Osteoblast (primary cell): Measurements from ENCODE around the gene SENP6. TPM values are rescaled to one million over a fixed set of nuclear protein-coding genes. Genes with fewer than 3 reads are reported as not detected.
"Not testable (repeated sequence)": the region's sequence is repeated elsewhere in the genome, so short reads cannot be mapped to it uniquely, and the experiment has no call there.

Source experiments
- DNase-seq: peaks from one replicate; pipeline ENCODE4 v3.0.0; 2011; ENCODE audit warnings: low spot score, mixed read lengths; ENCODE audit not compliant: insufficient read length; ENCODE audit errors: missing footprints
- H2AFZ ChIP-seq: 2 replicates; pipeline ENCODE4 v1.6.0; 2011; ENCODE audit warnings: mild to moderate bottlenecking, low read length
- H3K27ac ChIP-seq: 2 replicates; pipeline ENCODE4 v1.5.1; 2011; ENCODE audit warnings: mild to moderate bottlenecking, low read depth, low read length, moderate library complexity
- H3K27me3 ChIP-seq: 2 replicates; pipeline ENCODE4 v1.6.0; 2012; ENCODE audit warnings: mild to moderate bottlenecking, control low read depth, inconsistent platforms, low read length, moderate library complexity; ENCODE audit not compliant: insufficient read depth
- H3K36me3 ChIP-seq: 2 replicates; pipeline ENCODE4 v1.5.1; 2011; ENCODE audit warnings: mild to moderate bottlenecking, low read length, control low read depth, moderate library complexity; ENCODE audit not compliant: insufficient read depth
- H3K4me1 ChIP-seq: 2 replicates; pipeline ENCODE4 v1.5.1; 2011; ENCODE audit warnings: mild to moderate bottlenecking, low read length, control low read depth, moderate library complexity; ENCODE audit not compliant: insufficient read depth
- H3K4me2 ChIP-seq: 2 replicates; pipeline ENCODE4 v1.6.0; 2011; ENCODE audit warnings: mild to moderate bottlenecking, low read length; ENCODE audit not compliant: insufficient read depth
- H3K4me3 ChIP-seq: fragments of 200-600 bp; sonication (generic); 3 replicates; pipeline ENCODE4 v1.5.1; 2012; ENCODE audit warnings: mild to moderate bottlenecking, low read length, inconsistent platforms; ENCODE audit not compliant: insufficient read depth
- H3K79me2 ChIP-seq: 2 replicates; pipeline ENCODE4 v1.6.0; 2012; ENCODE audit warnings: mild to moderate bottlenecking, low read length, control low read depth, inconsistent platforms; ENCODE audit not compliant: insufficient read depth
- H3K9me3 ChIP-seq: 2 replicates; pipeline ENCODE4 v1.5.1; 2011; ENCODE audit warnings: low read depth, low read length, control low read depth
- H4K20me1 ChIP-seq: 2 replicates; pipeline ENCODE4 v1.6.0; 2012; ENCODE audit warnings: mild to moderate bottlenecking, low read length, control low read depth; ENCODE audit not compliant: insufficient read depth
- total RNA-seq: library from RNA; depleted of rRNA; stranded (reverse); fragments of >200 nt; gene quantifications from 2 replicates; pipeline ENCODE4 v1.2.3, GENCODE V29; 2012
- TF ChIP-seq, protein P1 (sequence below): IDR thresholded peaks from 2 replicates; pipeline ENCODE4 v1.5.1; 2011; ENCODE audit warnings: mild to moderate bottlenecking, low read depth, low read length, moderate library complexity; ENCODE audit errors: extremely low read depth

Gene SENP6
- total RNA-seq, 1 donor = 107 TPM

DNA sequence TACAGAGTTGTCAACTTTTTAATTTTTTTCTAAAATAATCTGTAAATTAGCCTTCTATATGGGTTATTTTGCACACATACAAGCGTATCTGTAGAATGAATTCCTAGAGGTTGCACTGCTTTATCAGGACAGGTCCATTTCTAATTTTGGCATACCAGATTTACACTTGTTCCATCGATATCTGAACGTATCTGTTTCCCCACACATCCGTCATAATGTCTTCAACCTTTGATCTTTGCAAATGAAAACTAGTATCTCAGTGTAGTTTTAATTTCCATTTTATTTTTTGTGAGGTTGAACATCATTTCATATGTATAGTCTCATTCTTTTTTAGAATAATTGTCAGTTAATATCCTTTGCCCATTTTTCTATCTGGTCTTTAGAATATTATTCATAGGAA is 22.7 kb downstream of the SENP6 start:
- peaks cover 74% of the 10 kb centered on the region for H3K79me2 ChIP-seq
- TF ChIP-seq, protein P1, sequence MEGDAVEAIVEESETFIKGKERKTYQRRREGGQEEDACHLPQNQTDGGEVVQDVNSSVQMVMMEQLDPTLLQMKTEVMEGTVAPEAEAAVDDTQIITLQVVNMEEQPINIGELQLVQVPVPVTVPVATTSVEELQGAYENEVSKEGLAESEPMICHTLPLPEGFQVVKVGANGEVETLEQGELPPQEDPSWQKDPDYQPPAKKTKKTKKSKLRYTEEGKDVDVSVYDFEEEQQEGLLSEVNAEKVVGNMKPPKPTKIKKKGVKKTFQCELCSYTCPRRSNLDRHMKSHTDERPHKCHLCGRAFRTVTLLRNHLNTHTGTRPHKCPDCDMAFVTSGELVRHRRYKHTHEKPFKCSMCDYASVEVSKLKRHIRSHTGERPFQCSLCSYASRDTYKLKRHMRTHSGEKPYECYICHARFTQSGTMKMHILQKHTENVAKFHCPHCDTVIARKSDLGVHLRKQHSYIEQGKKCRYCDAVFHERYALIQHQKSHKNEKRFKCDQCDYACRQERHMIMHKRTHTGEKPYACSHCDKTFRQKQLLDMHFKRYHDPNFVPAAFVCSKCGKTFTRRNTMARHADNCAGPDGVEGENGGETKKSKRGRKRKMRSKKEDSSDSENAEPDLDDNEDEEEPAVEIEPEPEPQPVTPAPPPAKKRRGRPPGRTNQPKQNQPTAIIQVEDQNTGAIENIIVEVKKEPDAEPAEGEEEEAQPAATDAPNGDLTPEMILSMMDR = no peak

DNA sequence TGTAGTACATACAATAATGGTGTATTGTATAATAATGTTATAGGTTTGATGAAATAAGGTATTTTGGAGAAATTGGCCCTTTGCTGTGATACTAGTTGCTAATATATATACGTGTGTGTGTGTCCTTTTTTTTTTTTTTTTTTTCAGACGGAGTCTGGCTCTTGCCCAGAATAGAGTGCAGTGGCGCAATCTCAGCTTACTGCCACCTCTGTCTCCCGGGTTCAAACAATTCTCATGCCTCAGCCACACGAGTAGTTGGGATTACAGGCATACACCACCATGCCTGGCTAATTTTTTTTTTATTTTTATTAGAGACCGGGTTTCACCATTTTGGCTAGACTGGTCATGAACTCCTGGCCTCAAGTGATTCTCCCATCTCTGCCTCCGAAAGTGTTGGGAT is 23.3 kb downstream of the SENP6 start:
- H3K9me3 ChIP-seq = no peaks in the 10 kb centered on the region
- no peak overlapping the region for H3K27ac ChIP-seq
- H3K36me3 ChIP-seq = peaks cover 19% of the 10 kb centered on the region
- peaks cover 12% of the 10 kb centered on the region for H3K4me1 ChIP-seq
- no peaks in the 10 kb centered on the region for H3K27me3 ChIP-seq
- no peak overlapping the region for H3K4me3 ChIP-seq
- no peak overlapping the region for H3K4me2 ChIP-seq
- TF ChIP-seq, protein P1 = no peak
- H3K79me2 ChIP-seq = peaks cover 72% of the 10 kb centered on the region
- H4K20me1 ChIP-seq = peaks cover 20% of the 10 kb centered on the region
- no peak for DNase-seq
- no peak overlapping the region for H2AFZ ChIP-seq

More for the DNA sequence above, 22.7 kb downstream of the SENP6 start:
- no peak for DNase-seq
- Histone ChIP-seq H3K4me1 (peaks cover 12% of the 10 kb centered on the region), H3K4me2 (no peak overlapping the region), H2AFZ (no peak overlapping the region), H3K27me3 (no peaks in the 10 kb centered on the region), H3K27ac (no peak overlapping the region), H3K36me3 (peaks cover 19% of the 10 kb centered on the region), H4K20me1 (peaks cover 26% of the 10 kb centered on the region), H3K9me3 (no peaks in the 10 kb centered on the region), H3K4me3 (no peak overlapping the region)

DNA sequence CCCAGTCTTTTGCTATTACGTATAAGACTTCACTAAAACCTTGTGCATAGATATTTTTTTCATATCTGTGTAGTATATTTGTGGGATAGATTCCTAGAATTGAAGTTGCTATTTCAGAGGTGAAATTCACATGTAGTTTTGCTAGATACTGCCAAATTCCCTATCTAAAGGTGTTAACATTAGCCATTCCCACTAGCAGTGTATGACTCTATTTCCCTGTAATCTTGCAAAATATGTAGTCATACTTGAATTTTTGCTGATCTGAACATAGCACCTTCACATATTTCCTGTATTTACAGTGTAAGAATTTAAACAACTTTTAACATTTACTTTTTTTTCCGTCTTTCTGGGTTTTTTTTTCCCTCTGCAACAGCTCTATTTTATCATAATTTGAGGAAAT is 24.9 kb downstream of the SENP6 start:
- H2AFZ ChIP-seq = no peak overlapping the region
- H3K4me3 ChIP-seq = no peak overlapping the region
- H3K4me1 ChIP-seq = no peaks in the 10 kb centered on the region
- TF ChIP-seq, protein P1 = no peak
- H3K27me3 ChIP-seq = no peaks in the 10 kb centered on the region
- peaks cover 10% of the 10 kb centered on the region for H4K20me1 ChIP-seq
- no peak overlapping the region for H3K27ac ChIP-seq
- H3K79me2 ChIP-seq = peaks cover 72% of the 10 kb centered on the region
- no peaks in the 10 kb centered on the region for H3K9me3 ChIP-seq
- peaks cover 23% of the 10 kb centered on the region for H3K36me3 ChIP-seq
- H3K4me2 ChIP-seq = no peak overlapping the region
- no peak for DNase-seq

DNA sequence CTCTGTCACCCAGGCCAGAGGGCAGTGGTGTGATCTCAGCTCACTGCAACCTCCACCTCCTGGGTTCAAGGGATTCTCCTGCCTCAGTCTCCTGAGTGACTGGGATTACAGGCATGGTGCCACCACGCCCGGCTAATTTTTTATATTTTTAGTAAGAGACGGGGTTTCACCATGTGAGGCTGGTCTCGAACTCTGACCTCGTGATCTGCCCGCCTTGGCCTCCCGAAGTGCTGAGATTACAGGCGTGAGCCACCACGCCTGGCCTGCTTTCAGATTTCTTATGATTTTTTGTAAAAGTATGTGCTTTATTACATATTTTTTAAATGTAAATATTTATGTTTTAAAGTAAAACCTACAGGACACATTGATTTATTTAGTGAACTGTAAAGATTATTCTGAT is 26.0 kb downstream of the SENP6 start:
- Histone ChIP-seq H3K79me2 (peaks cover 72% of the 10 kb centered on the region), H4K20me1 (peaks cover 17% of the 10 kb centered on the region), H3K36me3 (peaks cover 23% of the 10 kb centered on the region)
- DNase-seq, H3K4me3 ChIP-seq, H3K4me1 ChIP-seq, H3K27ac ChIP-seq, H3K4me2 ChIP-seq, H3K27me3 ChIP-seq, H2AFZ ChIP-seq, H3K9me3 ChIP-seq: not testable (repeated sequence)
